GM18868 (cell line): Measurements from ENCODE around the gene IFTAP.

Source experiments
- ATAC-seq: cut with Tn5 transposase; IDR thresholded peaks from one replicate; pipeline ENCODE4 v1.9.1; 2021; ENCODE audit warnings: mild to moderate bottlenecking, moderate library complexity; ENCODE audit not compliant: unreplicated experiment

IFTAP gene

DNA sequence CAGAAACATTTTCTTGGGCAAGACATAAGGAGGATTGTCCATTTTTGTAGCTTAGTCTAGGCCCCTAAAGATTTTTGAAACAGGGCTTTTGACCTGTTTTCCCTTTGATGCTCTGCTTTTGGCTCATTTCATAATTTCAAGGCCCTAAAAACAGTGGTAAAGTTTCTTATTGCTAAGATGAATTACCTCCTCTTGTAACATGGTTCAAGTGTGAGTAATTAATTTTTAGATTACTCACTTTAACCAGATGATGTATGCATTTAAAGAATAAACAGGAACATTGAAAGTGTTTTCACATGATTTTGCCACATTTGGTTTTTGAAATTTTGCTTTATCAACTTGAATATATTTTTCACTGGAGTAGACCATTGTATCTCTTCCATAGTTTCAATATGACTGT lies 2.6 kb downstream of the IFTAP start:
- ATAC-seq = no peak

- peak; percentile 28 for ATAC-seq
These were observed 3.7 kb downstream of the IFTAP start, which contains the start of gene RAG2 for GRCh38 chr11:36598051-36598450. RAG2 (minus strand) TSS chr11:36598236; CDS start chr11:36594168, 4,068 bp downstream.

GRCh38 chr11:36600180-36600579 lies 5.9 kb downstream of the IFTAP start:
- no peak for ATAC-seq

DNA sequence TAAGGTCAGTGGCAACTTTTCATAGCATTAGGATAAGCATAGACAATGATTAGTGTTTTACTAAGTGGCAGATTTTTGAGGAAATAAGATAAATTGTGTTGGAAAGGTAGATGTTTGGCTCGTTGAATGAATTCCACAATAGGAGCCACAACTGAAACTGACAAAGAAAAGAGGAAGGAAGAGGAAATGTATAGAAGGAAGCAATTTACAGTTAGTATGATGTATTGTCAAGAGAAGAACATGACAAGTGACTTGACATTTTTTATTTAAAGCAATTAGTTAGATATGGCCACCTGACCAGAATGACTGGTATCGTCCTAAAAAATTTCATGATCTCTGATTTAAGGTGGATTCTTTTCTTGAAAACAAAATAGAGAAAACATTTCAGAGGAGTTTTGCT lies 6.9 kb downstream of the IFTAP start:
- no peak for ATAC-seq

DNA sequence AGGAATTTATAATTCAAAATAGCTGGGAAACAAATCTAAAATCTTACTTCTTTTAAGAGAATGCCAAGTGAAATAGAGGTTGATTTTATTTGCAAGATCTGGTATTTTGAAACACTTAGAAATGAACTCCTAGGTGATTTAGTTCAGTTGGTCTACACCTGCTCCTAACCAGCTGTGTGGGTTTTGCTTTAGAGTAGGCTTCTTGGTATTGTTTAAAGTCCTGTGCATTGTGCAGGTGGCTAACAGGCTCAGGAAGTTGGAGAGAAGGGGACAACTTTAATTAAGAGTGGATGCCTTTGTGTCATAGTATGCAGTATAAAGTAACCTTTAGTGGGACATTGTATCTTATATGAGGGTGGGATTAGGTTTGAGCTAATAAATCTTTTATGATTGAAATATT lies 7.8 kb downstream of the IFTAP start:
- no peak for ATAC-seq

- ATAC-seq = peak; percentile 66
These were observed 11.2 kb downstream of the IFTAP start for GRCh38 chr11:36605221-36606216.

DNA sequence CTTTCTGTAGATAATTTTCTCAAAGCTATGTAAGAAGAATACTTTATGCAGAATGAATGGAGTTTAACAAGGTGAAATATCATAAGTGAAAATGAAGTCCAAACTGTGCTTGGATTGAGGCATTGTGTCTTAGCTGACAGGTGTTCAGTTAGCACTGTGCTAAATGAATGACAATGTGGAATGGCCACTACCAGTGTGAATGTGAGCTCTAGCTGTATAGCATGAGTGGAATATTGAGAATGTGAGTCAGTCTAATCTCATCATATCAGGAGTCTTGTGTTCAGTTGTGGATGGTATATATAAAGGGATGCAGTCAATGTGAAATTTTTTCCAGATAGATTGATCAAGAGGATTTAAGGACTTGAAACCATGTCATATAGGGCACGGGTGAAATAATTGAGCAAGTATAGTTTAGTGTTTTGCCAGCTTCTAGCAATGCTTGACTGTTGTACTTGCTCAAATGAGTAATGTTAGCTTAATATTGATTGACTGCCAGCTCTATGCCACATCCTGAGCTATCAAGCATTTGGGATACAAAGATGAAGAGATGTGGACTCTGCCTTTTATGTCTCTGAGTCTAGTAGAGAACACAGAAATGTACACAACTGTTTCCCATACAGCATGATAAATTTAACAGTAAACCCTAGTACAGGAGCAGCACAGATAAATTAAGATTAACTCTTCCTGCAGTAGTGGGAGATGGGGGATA lies 14.3 kb downstream of the IFTAP start:
- no peak for ATAC-seq

DNA sequence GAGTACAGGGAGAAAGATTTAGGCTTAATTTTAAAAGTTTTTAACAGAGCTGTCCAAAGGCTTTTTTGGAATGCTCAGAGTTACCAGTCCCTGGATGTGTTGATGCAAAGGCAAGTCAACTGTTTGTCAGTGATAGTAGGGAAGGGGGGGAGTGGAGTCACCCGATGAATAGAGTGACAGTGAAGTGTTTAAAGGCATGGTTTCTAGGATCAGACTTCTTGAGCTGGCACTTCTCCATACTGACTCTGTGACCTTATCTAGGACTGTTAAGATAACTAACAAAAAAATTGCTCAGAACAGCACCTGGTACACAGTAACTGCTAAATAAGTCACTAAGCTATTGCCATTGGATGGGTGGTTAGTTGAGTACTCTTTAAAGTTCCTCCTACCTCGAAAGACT lies 15.1 kb downstream of the IFTAP start:
- no peak for ATAC-seq

GRCh38 chr11:36615826-36616225 lies 21.5 kb downstream of the IFTAP start:
- ATAC-seq = no peak

- ATAC-seq = no peak
These were observed 23.5 kb downstream of the IFTAP start for GRCh38 chr11:36617543-36618362.

GRCh38 chr11:36618363-36619047 lies 24.2 kb downstream of the IFTAP start:
- no peak for ATAC-seq

DNA sequence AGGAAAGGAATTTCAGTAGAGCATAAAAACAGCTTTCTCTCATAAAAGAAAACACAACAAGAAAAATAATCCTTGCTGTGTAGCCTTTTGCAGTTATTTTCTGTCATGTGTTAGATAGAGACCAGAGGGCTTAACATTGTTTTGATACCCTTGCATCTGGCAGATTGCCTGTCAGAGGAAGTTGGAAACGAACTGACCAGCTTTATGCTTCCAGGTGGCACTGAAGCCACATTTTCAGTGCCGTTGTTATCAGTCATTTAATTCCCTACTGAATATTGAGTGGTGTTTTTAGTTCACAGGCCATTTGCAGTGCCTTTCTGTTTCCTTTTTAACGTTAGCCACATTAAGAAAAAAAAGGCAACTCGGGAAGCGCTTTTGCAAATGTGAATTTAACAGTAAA lies 25.2 kb downstream of the IFTAP start:
- no peak for ATAC-seq

- ATAC-seq = no peak
These were observed 25.9 kb downstream of the IFTAP start for GRCh38 chr11:36620246-36620645.

- ATAC-seq = peak; percentile 75
These were observed 28.3 kb downstream of the IFTAP start for GRCh38 chr11:36622431-36623136.

DNA sequence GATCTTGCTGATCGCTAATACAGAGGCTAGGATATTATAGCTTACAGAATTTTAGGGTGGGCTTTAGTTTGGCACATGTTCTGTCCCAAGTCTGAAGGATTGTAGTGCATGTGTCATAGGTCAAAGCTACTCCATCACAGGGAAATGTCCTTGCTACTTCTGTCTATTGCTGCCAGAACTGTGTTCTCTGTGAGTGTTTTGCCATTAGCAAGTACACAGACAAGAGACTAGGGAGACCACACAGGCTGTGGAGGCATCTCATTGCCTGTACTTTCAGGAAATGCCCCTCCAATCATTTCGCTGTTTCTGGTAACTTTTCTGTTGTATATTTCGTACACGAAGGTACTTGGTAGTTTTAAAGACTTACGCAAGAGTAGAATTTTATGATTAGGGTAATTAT lies 29.2 kb downstream of the IFTAP start:
- ATAC-seq = no peak

DNA sequence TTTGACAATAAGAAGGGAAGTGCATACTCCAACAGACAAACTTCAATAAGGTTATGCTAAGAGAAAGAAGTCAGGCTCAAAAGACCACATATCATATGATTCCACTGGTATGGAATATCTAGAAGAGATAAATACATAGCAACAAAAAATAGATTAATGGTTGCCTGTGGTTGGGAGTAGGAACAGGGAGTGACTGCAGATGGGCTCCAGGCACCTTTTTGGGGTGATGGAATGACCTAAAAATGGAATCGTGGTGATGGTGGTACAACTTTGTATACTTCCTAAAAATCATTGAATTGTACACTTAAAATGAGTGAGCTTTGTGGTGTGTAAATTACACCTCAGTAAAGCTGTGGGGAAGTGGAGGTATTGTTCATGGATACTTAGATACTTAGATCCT lies 32.7 kb downstream of the IFTAP start:
- ATAC-seq = no peak

GRCh38 chr11:36627471-36627870 lies 33.2 kb downstream of the IFTAP start:
- ATAC-seq = no peak

DNA sequence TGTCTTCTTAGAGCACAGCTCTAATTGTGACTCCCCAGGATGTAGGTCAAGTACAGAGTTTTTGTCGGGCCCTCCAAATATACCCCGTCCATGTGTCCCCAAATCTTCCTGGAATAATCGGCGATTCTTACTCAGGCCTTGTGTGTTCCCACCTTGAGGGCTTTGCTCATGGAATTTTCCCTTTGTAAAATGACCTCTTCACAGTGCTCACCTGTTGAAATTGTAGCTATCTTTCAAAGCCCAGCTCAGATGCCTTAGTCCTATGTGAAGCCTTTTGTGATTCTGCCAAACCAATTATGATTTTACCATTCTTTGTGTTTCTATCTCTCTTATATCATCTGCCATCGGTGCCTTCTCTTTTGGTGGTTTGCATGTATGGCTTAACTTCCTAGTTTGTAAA lies 33.8 kb downstream of the IFTAP start:
- no peak for ATAC-seq

DNA sequence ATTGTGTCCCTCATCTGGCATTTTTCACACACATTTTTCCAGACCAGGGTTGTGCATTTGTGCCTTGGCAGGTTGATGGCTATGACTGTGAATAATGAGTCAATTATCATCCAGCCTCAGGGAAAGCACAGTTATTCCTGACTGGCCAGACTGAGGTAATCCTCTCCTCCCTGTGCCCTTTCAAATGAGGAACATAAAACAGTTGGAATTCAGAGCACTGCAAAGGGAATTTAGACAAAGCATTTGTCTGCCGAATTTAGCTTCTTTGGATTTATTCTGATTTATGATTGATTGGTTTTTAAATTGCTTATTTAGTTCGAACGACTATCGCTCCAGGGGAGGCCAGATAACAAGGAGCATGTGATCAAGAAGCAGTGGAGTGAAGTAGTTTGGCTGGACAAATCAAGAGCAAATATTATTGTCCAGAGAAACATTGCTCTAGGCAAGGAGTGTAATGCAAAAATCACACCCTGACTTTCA lies 34.5 kb downstream of the IFTAP start:
- ATAC-seq = no peak

GRCh38 chr11:36631774-36632173 lies 37.5 kb downstream of the IFTAP start:
- peak; percentile 93 for ATAC-seq
